GM18505 (cell line): Measurements from ENCODE around the gene VWDE.

Source experiments
- ATAC-seq: cut with Tn5 transposase; IDR thresholded peaks from one replicate; pipeline ENCODE4 v1.9.1; 2021; ENCODE audit not compliant: unreplicated experiment
- POLR2A ChIP-seq: IDR thresholded peaks from 4 replicates; pipeline ENCODE4 v1.6.1; 2011; ENCODE audit warnings: borderline replicate concordance; ENCODE audit not compliant: insufficient read depth, insufficient read length; ENCODE audit errors: extremely low read depth

The VWDE gene

GRCh38 chr7:12303495-12303894, 100.2 kb downstream of the VWDE start:
- TF ChIP-seq POLR2A: no peak

GRCh38 chr7:12303062-12303461, 100.6 kb downstream of the VWDE start:
- no peak for TF ChIP-seq POLR2A
- ATAC-seq: no peak

More at GRCh38 chr7:12303495-12303894, 100.2 kb downstream of the VWDE start:
- no peak for ATAC-seq

- TF ChIP-seq POLR2A: no peak
Measured at GRCh38 chr7:12300415-12300814, 103.2 kb downstream of the VWDE start.

GRCh38 chr7:12299367-12299766, 104.3 kb downstream of the VWDE start:
- no peak for TF ChIP-seq POLR2A
- no peak for ATAC-seq

More at GRCh38 chr7:12300415-12300814, 103.2 kb downstream of the VWDE start:
- no peak for ATAC-seq

- no peak for TF ChIP-seq POLR2A
- no peak for ATAC-seq
Measured at GRCh38 chr7:12297283-12298108, 106.2 kb downstream of the VWDE start.

- no peak for ATAC-seq
- TF ChIP-seq POLR2A: no peak
Measured at GRCh38 chr7:12296051-12296570, 107.6 kb downstream of the VWDE start.

GRCh38 chr7:12294701-12295100, 109.0 kb downstream of the VWDE start:
- no peak for TF ChIP-seq POLR2A
- ATAC-seq: no peak

- ATAC-seq: peak; percentile 47
- no peak for TF ChIP-seq POLR2A
Measured at GRCh38 chr7:12291870-12292269, 111.8 kb downstream of the VWDE start.

- TF ChIP-seq POLR2A: no peak
- ATAC-seq: no peak
Measured at GRCh38 chr7:12290761-12291160, 112.9 kb downstream of the VWDE start.

GRCh38 chr7:12289996-12290395, 113.7 kb downstream of the VWDE start:
- TF ChIP-seq POLR2A: no peak
- ATAC-seq: no peak

GRCh38 chr7:12287901-12288300, 115.8 kb downstream of the VWDE start:
- no peak for TF ChIP-seq POLR2A
- no peak for ATAC-seq

- no peak for TF ChIP-seq POLR2A
- ATAC-seq: no peak
Measured at GRCh38 chr7:12281038-12281437, 122.6 kb downstream of the VWDE start.
